Measurements from ENCODE around the gene TMPRSS7. TPM values are rescaled to one million over a fixed set of nuclear protein-coding genes. Genes with fewer than 3 reads are reported as not detected.
A peak's percentile ranks its signal among the peaks of the same experiment; 100 is the strongest.

The TMPRSS7 gene
- total RNA-seq, 1 experiment from 2014 or later = not detected

- peak; percentile 79 for DNase-seq (ENCODE audit: low read depth)
Observed at GRCh38 chr3:112128843-112129727, 94.5 kb downstream of the TMPRSS7 start.

GRCh38 chr3:112129925-112130637 lies 95.5 kb downstream of the TMPRSS7 start:
- DNase-seq (ENCODE audit: low read depth) = no peak

- no peak for DNase-seq (ENCODE audit: low read depth)
Observed at GRCh38 chr3:112130638-112130993, 96.1 kb downstream of the TMPRSS7 start.

Other genes starting within 250 kb of the TMPRSS7 start
- 92.6 and 122 TPM in 2 replicates for gene PHLDB2, start 175.5 kb upstream of the TMPRSS7 start, total RNA-seq (2014; rRNA removed; shearing (Covaris generic))
- gene ABHD10, start 55.7 kb upstream of the TMPRSS7 start, total RNA-seq (2014; rRNA removed; shearing (Covaris generic)) = 37.0 and 42.5 TPM in 2 replicates
- 0.39 and 0.48 TPM in 2 replicates for gene TAGLN3, start 35.8 kb upstream of the TMPRSS7 start, total RNA-seq (2014; rRNA removed; shearing (Covaris generic))
- gene C3orf52, start 51.7 kb downstream of the TMPRSS7 start, total RNA-seq (2014; rRNA removed; shearing (Covaris generic)) = 6.4 and 7.4 TPM in 2 replicates
- not detected in 2 replicates for gene GCSAM, start 98.5 kb downstream of the TMPRSS7 start, total RNA-seq (2014; rRNA removed; shearing (Covaris generic))

Measured in RPMI7951 (cell line).